Loucy (cell line): ENCODE results near the gene TGFBRAP1.

ENCODE experiments used
- H2AFZ ChIP-seq: fragments of 200-600 bp; sonication (generic); 2 replicates; pipeline ENCODE4 v1.6.0; 2016; ENCODE audit warnings: antibody characterized with exemption, mild to moderate bottlenecking, low read length, moderate library complexity
- H3F3A ChIP-seq: fragments of 200-600 bp; 2 replicates; pipeline ENCODE4 v1.6.0; 2016; ENCODE audit warnings: antibody characterized with exemption, low read depth, mild to moderate bottlenecking
- H3K27me3 ChIP-seq: fragments of 200-600 bp; sonication (generic); 2 replicates; pipeline ENCODE4 v1.6.1; 2014; ENCODE audit warnings: low read length, mild to moderate bottlenecking; ENCODE audit not compliant: insufficient read depth, poor library complexity, severe bottlenecking
- H3K36me3 ChIP-seq: fragments of 200-600 bp; sonication (generic); 2 replicates; pipeline ENCODE4 v1.6.1; 2016; ENCODE audit warnings: low read length; ENCODE audit not compliant: insufficient read depth
- H3K4me1 ChIP-seq: fragments of 200-600 bp; sonication (generic); 2 replicates; pipeline ENCODE4 v1.5.1; 2014; ENCODE audit warnings: low read length, mild to moderate bottlenecking; ENCODE audit not compliant: insufficient read depth, poor library complexity, severe bottlenecking
- H3K4me2 ChIP-seq: fragments of 200-600 bp; sonication (generic); 2 replicates; pipeline ENCODE4 v1.6.0; 2014; ENCODE audit warnings: antibody characterized with exemption, low read length, low read depth, mild to moderate bottlenecking; ENCODE audit not compliant: poor library complexity, severe bottlenecking
- H3K4me3 ChIP-seq: fragments of 200-600 bp; sonication (generic); 2 replicates; pipeline ENCODE4 v1.5.1; 2014; ENCODE audit warnings: low read length, mild to moderate bottlenecking, mixed read lengths; ENCODE audit not compliant: poor library complexity, severe bottlenecking
- H3K79me2 ChIP-seq: fragments of 200-600 bp; sonication (generic); 2 replicates; pipeline ENCODE4 v1.6.1; 2014; ENCODE audit warnings: low read length; ENCODE audit not compliant: insufficient read depth
- H3K9ac ChIP-seq: fragments of 200-600 bp; sonication (generic); 2 replicates; pipeline ENCODE4 v1.6.0; 2014; ENCODE audit warnings: mild to moderate bottlenecking, low read depth, low read length, moderate library complexity; ENCODE audit not compliant: poor library complexity, severe bottlenecking
- H3K9me2 ChIP-seq: fragments of 200-600 bp; sonication (generic); replicated peaks from 2 replicates; pipeline ENCODE4 v1.6.1; 2016; ENCODE audit warnings: low read depth, low read length, mixed read lengths
- H3K9me3 ChIP-seq: fragments of 200-600 bp; sonication (generic); 2 replicates; pipeline ENCODE4 v1.6.1; 2014; ENCODE audit warnings: mild to moderate bottlenecking, antibody characterized with exemption, low read length, low read depth; ENCODE audit not compliant: insufficient read depth
- H4K20me1 ChIP-seq: fragments of 200-600 bp; sonication (generic); 2 replicates; pipeline ENCODE4 v1.6.0; 2014; ENCODE audit warnings: antibody characterized with exemption, low read length, mild to moderate bottlenecking; ENCODE audit not compliant: insufficient read depth, poor library complexity, severe bottlenecking
- CTCF ChIP-seq: fragments of 200-600 bp; sonication (generic); conservative IDR thresholded peaks from 2 replicates; pipeline ENCODE4 v1.5.1; 2014; ENCODE audit warnings: mild to moderate bottlenecking, antibody characterized with exemption, low read length
- EZH2phosphoT487 ChIP-seq: fragments of 200-600 bp; IDR thresholded peaks from 2 replicates; pipeline ENCODE4 v1.6.1; 2018; ENCODE audit warnings: antibody characterized with exemption, mild to moderate bottlenecking, moderate library complexity, borderline replicate concordance

The TGFBRAP1 gene

GRCh38 chr2:105299290-105299689, 30.2 kb downstream of the TGFBRAP1 start:
- no peaks in the 10 kb centered on the region for H3K9me2 ChIP-seq
- TF ChIP-seq EZH2phosphoT487, result no peak
- TF ChIP-seq CTCF, result peak; percentile 32
- H3K27me3 ChIP-seq, result no peaks in the 10 kb centered on the region
- H3K9ac ChIP-seq, result no peak overlapping the region
- H3K9me3 ChIP-seq, result no peaks in the 10 kb centered on the region
- no peak overlapping the region for H2AFZ ChIP-seq
- no peak overlapping the region for H3K4me2 ChIP-seq
- no peaks in the 10 kb centered on the region for H4K20me1 ChIP-seq
- peaks cover 38% of the 10 kb centered on the region for H3K79me2 ChIP-seq
- H3K4me1 ChIP-seq, result no peaks in the 10 kb centered on the region
- H3F3A ChIP-seq, result no peaks in the 10 kb centered on the region
- no peak overlapping the region for H3K4me3 ChIP-seq
- H3K36me3 ChIP-seq, result peaks cover 50% of the 10 kb centered on the region

GRCh38 chr2:105298017-105298416, 31.5 kb downstream of the TGFBRAP1 start:
- H3K4me3 ChIP-seq, result no peak overlapping the region
- H3K36me3 ChIP-seq, result peaks cover 63% of the 10 kb centered on the region
- H3K79me2 ChIP-seq, result peaks cover 29% of the 10 kb centered on the region
- H4K20me1 ChIP-seq, result no peaks in the 10 kb centered on the region
- H3K27me3 ChIP-seq, result no peaks in the 10 kb centered on the region
- no peak overlapping the region for H3K9ac ChIP-seq
- no peaks in the 10 kb centered on the region for H3K4me1 ChIP-seq
- H3K4me2 ChIP-seq, result no peak overlapping the region
- H3K9me3 ChIP-seq, result no peaks in the 10 kb centered on the region
- H2AFZ ChIP-seq, result no peak overlapping the region
- no peaks in the 10 kb centered on the region for H3F3A ChIP-seq
- no peaks in the 10 kb centered on the region for H3K9me2 ChIP-seq
- TF ChIP-seq EZH2phosphoT487, result no peak
- TF ChIP-seq CTCF, result no peak

GRCh38 chr2:105297216-105297615, 32.3 kb downstream of the TGFBRAP1 start:
- Histone ChIP-seq H4K20me1 (no peaks in the 10 kb centered on the region), H3K79me2 (peaks cover 23% of the 10 kb centered on the region), H3K9me3 (no peaks in the 10 kb centered on the region), H3K9ac (no peak overlapping the region), H3K36me3 (peaks cover 70% of the 10 kb centered on the region), H3K4me2 (no peak overlapping the region), H3K9me2 (no peaks in the 10 kb centered on the region), H3K4me3 (no peak overlapping the region), H2AFZ (no peak overlapping the region), H3K27me3 (no peaks in the 10 kb centered on the region), H3F3A (no peaks in the 10 kb centered on the region), H3K4me1 (no peaks in the 10 kb centered on the region)
- TF ChIP-seq EZH2phosphoT487, result no peak
- no peak for TF ChIP-seq CTCF
